ENCODE measurements around the gene CDH9.

GRCh38 chr5:26894719-26895263 lies 143.6 kb downstream of the CDH9 start:
- TF ChIP-seq, protein P1, sequence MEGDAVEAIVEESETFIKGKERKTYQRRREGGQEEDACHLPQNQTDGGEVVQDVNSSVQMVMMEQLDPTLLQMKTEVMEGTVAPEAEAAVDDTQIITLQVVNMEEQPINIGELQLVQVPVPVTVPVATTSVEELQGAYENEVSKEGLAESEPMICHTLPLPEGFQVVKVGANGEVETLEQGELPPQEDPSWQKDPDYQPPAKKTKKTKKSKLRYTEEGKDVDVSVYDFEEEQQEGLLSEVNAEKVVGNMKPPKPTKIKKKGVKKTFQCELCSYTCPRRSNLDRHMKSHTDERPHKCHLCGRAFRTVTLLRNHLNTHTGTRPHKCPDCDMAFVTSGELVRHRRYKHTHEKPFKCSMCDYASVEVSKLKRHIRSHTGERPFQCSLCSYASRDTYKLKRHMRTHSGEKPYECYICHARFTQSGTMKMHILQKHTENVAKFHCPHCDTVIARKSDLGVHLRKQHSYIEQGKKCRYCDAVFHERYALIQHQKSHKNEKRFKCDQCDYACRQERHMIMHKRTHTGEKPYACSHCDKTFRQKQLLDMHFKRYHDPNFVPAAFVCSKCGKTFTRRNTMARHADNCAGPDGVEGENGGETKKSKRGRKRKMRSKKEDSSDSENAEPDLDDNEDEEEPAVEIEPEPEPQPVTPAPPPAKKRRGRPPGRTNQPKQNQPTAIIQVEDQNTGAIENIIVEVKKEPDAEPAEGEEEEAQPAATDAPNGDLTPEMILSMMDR (IDR thresholded peaks at IDR 0.05) = no peak
- TF ChIP-seq POLR2A (IDR thresholded peaks at IDR 0.05) = no peak

All from tibial nerve (tissue), 3 donors.